PC-9 (cell line): Measurements from ENCODE around the gene DYRK2. TPM values are rescaled to one million over a fixed set of nuclear protein-coding genes. Genes with fewer than 3 reads are reported as not detected.

ENCODE experiments used
- BruUV-seq: library from RNA; stranded (reverse); fragments of 400-500 nt; replicated peaks from 2 replicates; lab custom pipeline; 2021; lab: Mats Ljungman, UMichigan
- CTCF ChIA-PET: fragments of 300-600 bp; sonication (Branson Sonifier 250); formaldehyde crosslinking; loops from one replicate; lab custom pipeline; 2022; ENCODE audit warnings: antibody characterized with exemption; lab: Charles Lee
- POLR2A ChIA-PET: fragments of 300-600 bp; sonication (Branson Sonifier 250); formaldehyde crosslinking; loops from one replicate; lab custom pipeline; 2022; ENCODE audit warnings: antibody characterized with exemption; ENCODE audit not compliant: unreplicated experiment; lab: Charles Lee
- DNase-seq, 2 experiments: peaks; one replicate each; pipeline versions ENCODE4 v3.0.0 to v3.0.0-alpha.2; 2015 to 2022; ENCODE audit warnings: mixed read lengths in 1 of 2
- H2AFZ ChIP-seq: fragments of 200-600 bp; sonication (generic); 2 replicates; pipeline ENCODE4 v1.8.1; 2017; ENCODE audit warnings: antibody characterized with exemption
- H3F3A ChIP-seq: fragments of 200-600 bp; sonication (generic); 2 replicates; pipeline ENCODE4 v1.8.1; 2017; ENCODE audit warnings: antibody characterized with exemption, mild to moderate bottlenecking, low read depth; ENCODE audit not compliant: insufficient read depth
- H3K27ac ChIP-seq: fragments of 200-600 bp; sonication (generic); 2 replicates; pipeline ENCODE4 v1.6.1; 2016; ENCODE audit warnings: mixed run types
- H3K27me3 ChIP-seq: fragments of 200-600 bp; sonication (generic); 2 replicates; pipeline ENCODE4 v1.6.1; 2016; ENCODE audit warnings: low read depth, mixed run types; ENCODE audit not compliant: insufficient read depth
- H3K36me3 ChIP-seq: fragments of 200-600 bp; sonication (generic); 2 replicates; pipeline ENCODE4 v1.6.1; 2016; ENCODE audit warnings: low read depth, mixed run types
- H3K4me1 ChIP-seq: fragments of 200-600 bp; sonication (generic); replicated peaks from 2 replicates; pipeline ENCODE4 v1.6.1; 2016; ENCODE audit warnings: mixed run types; ENCODE audit not compliant: insufficient read depth
- H3K4me2 ChIP-seq: fragments of 200-600 bp; sonication (generic); 2 replicates; pipeline ENCODE4 v1.6.1; 2017; ENCODE audit warnings: mixed run types
- H3K4me3 ChIP-seq: fragments of 200-600 bp; sonication (generic); 2 replicates; pipeline ENCODE4 v1.6.1; 2016; ENCODE audit warnings: mixed run types
- H3K79me2 ChIP-seq: fragments of 200-600 bp; sonication (generic); 2 replicates; pipeline ENCODE4 v1.6.1; 2017; ENCODE audit warnings: low read depth, mixed run types
- H3K9me2 ChIP-seq: fragments of 200-600 bp; sonication (generic); 2 replicates; pipeline ENCODE4 v1.8.1; 2017; ENCODE audit warnings: mild to moderate bottlenecking; ENCODE audit not compliant: insufficient read depth
- H3K9me3 ChIP-seq: fragments of 200-600 bp; sonication (generic); 2 replicates; pipeline ENCODE4 v1.8.1; 2016; ENCODE audit warnings: low read depth; ENCODE audit not compliant: insufficient read depth
- H4K20me1 ChIP-seq: fragments of 200-600 bp; sonication (generic); 2 replicates; pipeline ENCODE4 v1.8.1; 2017; ENCODE audit not compliant: insufficient read depth
- CTCF ChIP-seq: fragments of 200-600 bp; sonication (generic); conservative IDR thresholded peaks from 2 replicates; pipeline ENCODE4 v1.6.1; 2017; ENCODE audit warnings: mixed run types, antibody characterized with exemption, mild to moderate bottlenecking, moderate library complexity
- EZH2 ChIP-seq: fragments of 200-600 bp; sonication (generic); IDR thresholded peaks from 2 replicates; pipeline ENCODE4 v1.8.0; 2017; ENCODE audit warnings: antibody characterized with exemption, low read depth
- intact Hi-C: fragments of 100-400 bp; cut with micrococcal nuclease; formaldehyde crosslinking; loops from one replicate; pipeline ENCODE4 v1.10.0; 2022; ENCODE audit not compliant: unreplicated experiment
- total RNA-seq: library from RNA; stranded (reverse); gene quantifications from 2 replicates; pipeline ENCODE4 v1.2.3, GENCODE V29; 2021

The DYRK2 gene
- total RNA-seq, 1 experiment from 2014 or later = 42.9 TPM

- no TSS peak for BruUV-seq
Observed at GRCh38 chr12:67693894-67694293, 45.3 kb downstream of the DYRK2 start.

GRCh38 chr12:67694306-67694900 is 45.9 kb downstream of the DYRK2 start:
- H3K4me3 ChIP-seq = no peak overlapping the region
- CTCF ChIA-PET = no interaction called here
- no peaks in the 10 kb centered on the region for H3F3A ChIP-seq
- no peaks in the 10 kb centered on the region for H3K36me3 ChIP-seq
- no peaks in the 10 kb centered on the region for H3K4me1 ChIP-seq
- intact Hi-C loops = no loop called here
- no peak overlapping the region for H3K27ac ChIP-seq
- BruUV-seq = no TSS peak
- H3K79me2 ChIP-seq = no peaks in the 10 kb centered on the region
- H4K20me1 ChIP-seq = no peaks in the 10 kb centered on the region
- TF ChIP-seq CTCF (no peak), EZH2 (no peak)
- H2AFZ ChIP-seq = no peak overlapping the region
- H3K9me3 ChIP-seq = no peaks in the 10 kb centered on the region
- no peak for DNase-seq
- POLR2A ChIA-PET = no interaction called here
- no peak overlapping the region for H3K4me2 ChIP-seq
- no peaks in the 10 kb centered on the region for H3K9me2 ChIP-seq
- H3K27me3 ChIP-seq = no peaks in the 10 kb centered on the region

More at GRCh38 chr12:67693894-67694293, 45.3 kb downstream of the DYRK2 start:
- no peaks in the 10 kb centered on the region for H3K79me2 ChIP-seq
- H3K27ac ChIP-seq = no peak overlapping the region
- no peaks in the 10 kb centered on the region for H3F3A ChIP-seq
- TF ChIP-seq CTCF = no peak
- no peak for TF ChIP-seq EZH2
- no peaks in the 10 kb centered on the region for H4K20me1 ChIP-seq
- H3K9me3 ChIP-seq = no peaks in the 10 kb centered on the region
- no peak for DNase-seq
- intact Hi-C loops = no loop called here
- no peaks in the 10 kb centered on the region for H3K4me1 ChIP-seq
- H3K4me3 ChIP-seq = no peak overlapping the region
- H2AFZ ChIP-seq = no peak overlapping the region
- H3K9me2 ChIP-seq = no peaks in the 10 kb centered on the region
- no peaks in the 10 kb centered on the region for H3K36me3 ChIP-seq
- H3K4me2 ChIP-seq = no peak overlapping the region
- ChIA-PET POLR2A (no interaction called here), CTCF (interaction anchor here (0.6 kb wide), 1 partner anchor 785 kb away, joined by 3 read pairs; no protein-coding TSS in a partner anchor)
- no peaks in the 10 kb centered on the region for H3K27me3 ChIP-seq

GRCh38 chr12:67695974-67696373 is 47.4 kb downstream of the DYRK2 start:
- intact Hi-C loops = no loop called here
- Histone ChIP-seq H3K4me3 (no peak overlapping the region), H3K4me1 (no peaks in the 10 kb centered on the region), H4K20me1 (no peaks in the 10 kb centered on the region), H3K4me2 (no peak overlapping the region), H3K79me2 (no peaks in the 10 kb centered on the region), H3K27me3 (no peaks in the 10 kb centered on the region), H3K9me3 (no peaks in the 10 kb centered on the region), H3K9me2 (no peaks in the 10 kb centered on the region), H3K36me3 (no peaks in the 10 kb centered on the region), H3K27ac (no peak overlapping the region), H2AFZ (no peak overlapping the region), H3F3A (no peaks in the 10 kb centered on the region)
- POLR2A ChIA-PET = no interaction called here
- DNase-seq = no peak
- BruUV-seq = no TSS peak
- TF ChIP-seq EZH2 = no peak
- no peak for TF ChIP-seq CTCF
- CTCF ChIA-PET = no interaction called here
